GM21526 (cell line): Measurements from ENCODE around the gene ADAMTS12.
A peak's percentile ranks its signal among the peaks of the same experiment; 100 is the strongest.

Source experiments
- ATAC-seq: cut with Tn5 transposase; IDR thresholded peaks from one replicate; pipeline ENCODE4 v1.9.1; 2021; ENCODE audit warnings: moderate library complexity; ENCODE audit not compliant: unreplicated experiment, low FRiP score

Gene ADAMTS12

DNA sequence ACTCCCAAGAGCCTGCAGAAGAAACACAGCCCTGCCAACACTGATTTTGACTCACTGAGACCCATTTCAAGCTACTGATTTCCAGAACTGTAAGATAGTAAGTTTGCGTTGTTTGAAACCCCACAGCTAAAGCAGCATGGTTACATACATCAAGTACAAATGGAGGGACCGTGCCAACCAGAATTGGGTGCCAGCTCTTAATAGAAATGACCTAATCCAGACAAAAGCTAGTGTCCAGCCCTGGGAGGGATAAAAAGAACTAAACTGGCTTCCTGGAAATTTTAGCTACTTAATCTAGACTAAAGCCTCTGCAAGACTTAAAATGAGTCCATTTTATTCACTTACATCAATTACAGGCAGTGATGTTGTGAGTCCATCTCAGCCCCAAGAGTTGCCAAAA lies 122.6 kb downstream of the ADAMTS12 start:
- no peak for ATAC-seq

DNA sequence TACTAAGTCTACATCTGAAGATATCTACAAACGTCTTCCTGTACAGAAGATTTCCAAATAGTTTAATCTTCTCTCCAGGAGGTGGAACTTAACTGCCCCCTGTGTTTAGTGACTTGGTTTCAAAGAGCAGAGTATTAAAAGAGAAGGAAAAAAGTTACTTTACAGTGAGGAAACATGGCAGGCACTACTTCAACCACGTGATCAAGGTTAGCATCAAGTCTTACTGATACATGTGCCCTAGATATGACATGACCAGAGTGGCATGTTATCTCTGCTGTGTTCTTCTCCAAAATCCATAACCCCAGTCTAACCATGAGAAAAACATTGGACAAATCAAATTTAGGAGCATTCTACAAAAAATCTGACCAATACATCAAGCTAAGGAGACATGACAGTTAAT lies 125.8 kb downstream of the ADAMTS12 start:
- ATAC-seq, result no peak

GRCh38 chr5:33764786-33765185 lies 127.0 kb downstream of the ADAMTS12 start:
- no peak for ATAC-seq

GRCh38 chr5:33763435-33763834 lies 128.4 kb downstream of the ADAMTS12 start:
- ATAC-seq, result no peak

DNA sequence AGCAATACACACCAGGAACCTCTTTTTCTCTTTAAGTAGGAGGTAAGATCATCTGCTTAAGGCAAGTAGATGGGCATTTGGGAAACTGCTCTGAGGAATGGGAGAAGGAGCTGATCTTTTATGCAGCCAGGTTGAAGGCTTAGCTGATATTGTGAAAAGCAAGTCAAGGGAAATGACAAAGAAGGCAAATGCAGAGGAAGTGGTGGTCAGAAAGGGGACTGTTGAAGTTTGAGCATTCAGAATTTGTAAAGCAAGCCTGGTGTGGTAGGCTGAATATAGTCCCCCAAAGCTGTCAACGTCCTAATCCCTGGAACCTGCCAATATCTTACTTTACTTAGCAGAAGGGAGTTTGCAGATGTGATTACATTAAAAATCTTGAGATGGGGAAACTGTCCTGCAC lies 128.9 kb downstream of the ADAMTS12 start:
- ATAC-seq, result peak; percentile 52

DNA sequence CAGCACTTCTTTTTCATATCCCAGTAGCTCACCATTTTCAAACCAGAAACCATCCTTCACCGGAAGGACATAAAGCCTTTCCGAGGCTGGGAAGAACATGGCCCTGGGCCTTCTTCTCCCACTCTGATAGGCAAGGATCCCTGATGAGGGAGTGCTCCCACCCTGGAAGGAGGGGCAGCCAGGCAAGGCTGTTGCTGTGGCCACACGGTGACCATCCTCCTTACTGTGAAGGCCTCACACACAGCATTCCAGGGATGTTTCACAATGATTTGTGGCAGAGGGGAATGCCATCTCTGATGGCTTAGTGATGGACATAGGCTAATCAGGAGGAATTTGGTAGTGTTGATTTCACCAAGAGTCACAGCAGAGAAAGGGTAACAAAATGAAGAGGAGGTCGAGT lies 130.7 kb downstream of the ADAMTS12 start:
- ATAC-seq, result no peak

DNA sequence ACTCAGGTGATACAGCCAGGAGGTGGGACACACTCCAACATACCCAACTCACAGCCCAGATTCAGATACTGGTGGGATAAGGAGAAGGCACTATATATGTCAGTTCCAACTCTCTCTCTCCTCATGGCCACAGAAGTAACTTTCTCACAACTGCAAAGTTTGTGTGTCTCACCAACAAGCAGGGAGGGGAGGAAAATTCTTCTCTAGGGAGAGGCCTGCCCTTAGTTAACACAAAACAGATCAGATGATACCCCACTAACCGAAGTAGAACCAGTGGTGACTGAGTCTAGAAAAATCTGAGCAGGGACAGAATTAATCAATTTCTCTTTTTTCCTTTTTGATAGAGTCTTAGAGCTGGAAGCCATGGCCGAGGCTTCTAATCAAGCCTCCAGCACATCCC lies 133.1 kb downstream of the ADAMTS12 start:
- no peak for ATAC-seq

GRCh38 chr5:33756491-33756890 lies 135.3 kb downstream of the ADAMTS12 start:
- no peak for ATAC-seq

DNA sequence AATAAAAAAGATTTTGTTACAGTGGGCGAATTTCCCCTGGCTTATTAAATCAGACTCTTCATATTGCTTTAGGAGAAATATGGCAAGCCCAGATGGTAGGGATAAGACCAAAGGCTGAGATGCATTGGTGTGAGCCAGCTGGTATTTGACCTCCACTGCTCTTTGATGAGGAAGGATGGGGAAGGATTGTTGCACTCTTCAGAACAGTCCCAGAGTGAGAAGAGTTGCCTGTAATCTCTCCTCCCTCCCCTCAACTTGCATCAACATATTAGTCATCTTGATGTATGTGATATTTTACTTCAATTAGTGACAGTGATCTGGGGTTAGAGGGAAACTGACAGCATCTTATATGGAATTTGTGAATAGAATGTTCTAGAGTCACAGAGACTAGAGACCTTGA lies 136.6 kb downstream of the ADAMTS12 start:
- ATAC-seq, result no peak

DNA sequence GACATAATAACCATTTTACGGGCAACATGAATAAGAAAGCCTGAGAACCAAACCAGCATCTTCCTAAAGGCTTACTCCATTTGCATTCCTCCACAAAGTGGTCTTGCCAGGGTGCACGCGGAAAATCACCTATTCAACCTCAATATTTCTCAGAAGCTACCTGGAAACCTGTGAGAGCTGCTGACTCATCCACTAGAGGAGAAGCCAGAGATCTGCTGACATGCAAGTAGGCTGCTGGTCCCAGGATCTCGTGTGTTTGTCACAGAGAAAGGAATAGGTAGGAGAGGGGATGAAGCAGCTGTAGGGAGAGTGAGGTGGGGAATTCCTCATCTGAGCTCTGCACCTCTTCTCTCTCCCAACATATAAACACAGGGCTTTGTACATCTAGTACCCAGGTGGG lies 138.1 kb downstream of the ADAMTS12 start:
- no peak for ATAC-seq

GRCh38 chr5:33748754-33749153 lies 143.0 kb downstream of the ADAMTS12 start:
- no peak for ATAC-seq

DNA sequence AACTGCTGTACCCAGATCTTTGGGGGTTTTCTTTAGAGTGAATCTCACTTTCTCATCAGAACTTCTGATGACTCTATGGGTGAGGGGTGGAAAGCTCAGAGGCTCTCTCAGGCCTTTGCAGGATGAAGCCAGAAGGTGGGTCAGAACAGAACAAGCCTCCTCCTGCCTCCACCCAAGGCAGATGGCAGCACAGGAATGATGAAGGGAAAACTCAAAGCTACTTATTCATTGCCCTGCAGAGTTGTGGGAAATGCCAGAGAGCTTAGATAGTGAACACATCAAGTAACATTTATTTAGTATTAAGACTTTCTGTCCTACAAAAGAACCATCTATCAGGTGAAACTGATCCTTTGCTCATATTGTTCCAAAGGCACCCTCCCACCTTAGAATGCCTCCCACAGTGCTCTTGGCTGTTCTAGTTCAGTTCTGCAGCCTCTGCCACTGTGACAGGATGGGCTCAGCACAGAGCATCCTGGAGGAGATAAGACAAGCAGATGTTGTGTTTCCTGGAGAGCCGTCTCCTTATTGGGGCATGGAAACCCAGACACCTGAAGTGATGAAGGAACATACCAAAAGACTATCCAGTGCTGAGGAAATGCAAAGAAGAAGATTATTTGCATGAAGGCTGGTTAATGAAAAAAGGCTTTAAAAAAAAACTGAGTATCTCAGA lies 146.6 kb downstream of the ADAMTS12 start:
- no peak for ATAC-seq

DNA sequence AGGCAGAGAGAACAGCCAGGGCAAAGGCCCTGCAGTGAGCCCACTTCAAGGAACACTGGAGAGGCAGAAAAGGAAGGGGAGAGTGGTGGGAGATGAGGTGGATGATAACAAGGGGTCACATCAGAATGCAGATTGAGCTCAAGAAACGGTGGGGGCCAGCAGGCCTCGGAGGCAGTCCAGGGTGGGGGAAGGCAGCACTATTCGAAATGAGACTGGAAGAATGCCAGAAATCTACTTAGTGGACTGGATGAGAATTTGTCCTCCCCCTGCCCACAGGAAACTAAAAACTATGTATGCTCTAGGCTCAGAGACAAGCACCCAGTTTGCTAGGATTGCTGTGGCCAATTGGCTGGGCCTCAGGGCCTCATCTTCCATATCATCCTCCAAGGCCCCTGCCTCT lies 148.7 kb downstream of the ADAMTS12 start:
- no peak for ATAC-seq

DNA sequence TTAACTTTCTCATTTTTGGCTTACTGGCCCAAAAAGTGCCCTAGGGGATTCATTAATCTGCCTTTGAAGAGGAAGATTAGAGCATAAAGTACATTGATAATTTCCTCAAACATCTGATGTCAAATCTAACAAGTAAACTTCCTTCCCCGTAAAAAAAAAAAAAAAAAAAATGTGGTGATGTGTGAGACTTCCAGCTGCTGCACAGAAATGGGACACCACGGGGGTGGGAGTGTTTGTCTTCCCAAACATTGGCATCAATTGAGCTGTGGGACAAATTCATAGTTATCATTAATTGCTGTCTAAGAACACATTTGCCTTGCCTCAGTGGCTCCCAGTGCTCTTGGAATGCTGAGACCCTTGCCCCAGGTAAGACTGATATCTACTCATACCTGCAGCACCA lies 149.6 kb downstream of the ADAMTS12 start:
- ATAC-seq, result no peak

DNA sequence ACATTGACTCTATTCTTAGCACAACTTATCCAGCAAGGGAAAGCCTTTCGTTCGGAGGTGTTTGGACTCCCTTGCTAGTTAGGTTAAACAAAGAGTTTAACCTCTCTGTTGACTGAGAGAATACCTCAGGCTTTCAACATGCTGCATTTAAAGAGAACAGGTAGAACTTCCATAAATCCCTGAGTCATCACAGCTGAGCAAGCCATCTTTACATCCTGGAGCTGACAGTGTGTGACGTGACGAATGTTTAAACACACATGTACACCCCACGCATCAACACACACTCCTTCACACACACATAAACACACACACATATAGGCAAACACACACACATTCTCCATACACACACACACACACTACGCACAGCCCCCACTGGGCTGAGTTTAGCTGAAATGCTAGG lies 152.8 kb downstream of the ADAMTS12 start:
- ATAC-seq, result no peak

GRCh38 chr5:33738097-33738496 lies 153.7 kb downstream of the ADAMTS12 start:
- no peak for ATAC-seq

DNA sequence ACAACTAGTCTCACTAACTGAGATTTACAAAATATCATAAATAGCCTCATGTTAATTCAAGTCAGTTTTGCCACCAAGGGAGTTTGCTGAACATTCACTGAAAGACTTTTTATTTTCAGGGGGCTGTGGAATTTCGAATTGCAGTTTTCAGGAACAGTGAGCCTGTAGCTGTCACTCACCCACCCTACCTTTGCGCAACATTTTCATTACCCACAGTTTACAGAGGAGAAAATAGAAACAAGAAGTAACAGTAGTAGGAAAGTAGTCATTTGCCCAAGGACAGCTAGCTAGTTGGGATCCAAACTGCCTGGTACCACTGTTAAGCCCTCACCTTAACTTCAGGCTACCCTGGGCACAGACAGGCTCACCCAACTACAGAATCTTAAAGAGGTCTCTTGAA lies 154.1 kb downstream of the ADAMTS12 start:
- ATAC-seq, result no peak

DNA sequence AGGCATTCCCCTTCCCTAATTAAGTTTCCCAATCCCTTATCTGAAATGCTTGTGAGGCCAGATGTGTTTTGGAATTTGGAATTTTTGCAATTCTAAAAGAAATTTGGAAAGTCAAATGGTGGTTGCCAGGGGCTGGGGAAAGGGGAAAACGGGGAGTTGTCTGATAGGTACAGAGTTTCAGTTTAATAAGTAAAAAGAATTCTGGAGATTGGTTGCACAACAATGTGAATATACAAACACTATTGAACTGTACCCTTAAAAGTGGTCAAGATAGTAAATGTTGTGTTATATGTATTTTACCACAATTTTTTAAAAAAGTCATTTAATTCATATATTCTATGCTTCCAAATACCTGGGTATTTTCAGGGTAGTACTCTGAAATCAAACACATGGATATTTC lies 154.5 kb downstream of the ADAMTS12 start:
- no peak for ATAC-seq

DNA sequence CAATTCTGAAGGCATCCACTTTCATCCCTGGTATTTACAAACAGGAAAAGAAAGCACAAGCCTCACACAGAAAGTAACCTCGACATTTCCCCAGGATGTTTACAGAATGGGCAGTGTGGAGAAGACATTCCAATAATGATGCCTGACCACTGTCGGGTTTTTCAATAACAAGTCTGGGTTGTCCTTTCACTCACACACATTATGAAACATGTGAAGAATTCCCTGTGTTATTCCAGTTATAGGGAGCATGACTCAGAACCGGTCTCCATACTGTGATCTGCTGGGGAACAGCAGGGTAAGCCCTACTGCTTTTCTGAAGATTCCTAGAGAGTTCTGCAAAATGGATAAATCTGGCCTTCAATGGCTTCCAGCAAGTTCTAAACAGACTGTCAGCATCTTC lies 155.3 kb downstream of the ADAMTS12 start:
- ATAC-seq, result no peak

DNA sequence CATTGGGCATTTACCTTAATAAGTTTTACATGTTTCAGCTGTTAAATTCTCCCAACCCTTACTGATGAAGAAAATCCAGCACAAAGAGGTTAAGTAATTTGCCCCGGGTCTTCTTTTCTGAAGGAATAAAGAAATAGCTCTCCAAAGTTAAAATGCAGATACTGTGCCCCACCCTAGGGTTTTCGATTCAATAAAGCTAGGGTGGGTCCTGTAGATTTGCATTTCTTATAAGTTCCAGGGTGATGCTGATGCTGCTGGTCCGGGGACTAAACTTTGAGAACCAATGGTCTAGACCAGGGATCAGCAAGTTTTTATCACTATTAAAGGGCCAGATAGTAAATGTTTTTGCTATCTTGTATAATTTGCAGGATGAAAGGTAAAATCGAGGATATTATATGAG lies 156.7 kb downstream of the ADAMTS12 start:
- ATAC-seq, result no peak

DNA sequence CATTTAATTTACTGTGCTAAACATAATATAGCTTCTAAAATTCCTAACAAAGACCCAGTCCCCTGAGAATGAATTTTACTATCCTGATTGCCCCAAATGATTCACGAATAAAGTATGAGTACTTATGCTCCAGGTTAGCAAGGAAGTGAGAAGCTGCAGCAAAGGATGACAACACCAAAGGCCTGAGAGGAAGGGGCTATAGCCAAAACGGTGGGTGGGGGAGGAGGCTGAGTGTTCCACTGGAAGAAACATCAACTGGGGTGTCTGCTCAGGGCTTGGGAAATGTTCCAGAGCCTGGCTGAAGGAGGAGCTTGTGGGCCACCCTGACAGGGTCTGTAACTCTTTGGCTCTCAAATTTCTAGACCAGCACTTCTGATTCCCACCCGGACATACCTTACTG lies 157.3 kb downstream of the ADAMTS12 start:
- no peak for ATAC-seq

- no peak for ATAC-seq
Measured at GRCh38 chr5:33733225-33733624, 158.6 kb downstream of the ADAMTS12 start.
